Ascending aorta (tissue), 2 donors: ENCODE data around the gene HNMT. TPM values are rescaled to one million over a fixed set of nuclear protein-coding genes. Genes with fewer than 3 reads are reported as not detected.
"Not testable (repeated sequence)": the region's sequence is repeated elsewhere in the genome, so short reads cannot be mapped to it uniquely, and the experiment has no call there.

Source experiments
- DNase-seq, 2 donors: peaks; one replicate each; pipeline ENCODE4 v3.0.0-alpha.2; 2019; ENCODE audit warnings: low spot score in 2 of 2
- H3K27ac ChIP-seq, 2 donors: fragments of 200-600 bp; sonication (generic); one replicate each; pipeline ENCODE4 v1.5.1; 2016 to 2017; ENCODE audit warnings: mild to moderate bottlenecking in 1 of 2
- H3K27me3 ChIP-seq: fragments of 200-600 bp; sonication (generic); one replicate; pipeline ENCODE4 v1.5.1; 2017
- H3K36me3 ChIP-seq, 2 donors: fragments of 200-600 bp; sonication (generic); one replicate each; pipeline ENCODE4 v1.5.1; 2016
- H3K4me1 ChIP-seq, 2 donors: fragments of 200-600 bp; sonication (generic); one replicate each; pipeline ENCODE4 v1.5.1; 2016 to 2017; ENCODE audit warnings: mild to moderate bottlenecking in 1 of 2
- H3K4me3 ChIP-seq, 2 donors: fragments of 200-600 bp; sonication (generic); one replicate each; pipeline ENCODE4 v1.5.1; 2016 to 2017; ENCODE audit warnings: mild to moderate bottlenecking in 1 of 2
- H3K9me3 ChIP-seq, 2 donors: fragments of 200-600 bp; sonication (generic); one replicate each; pipeline ENCODE4 v1.5.1; 2016
- CTCF ChIP-seq, 3 experiments: fragments of 200-600 bp in 2 of 3; fragments of 450-650 bp in 1 of 3; sonication (generic) in 2 of 3; IDR thresholded peaks; one replicate each; pipeline ENCODE4 v1.5.1; 2016 to 2019; ENCODE audit warnings: antibody characterized with exemption in 3 of 3, mild to moderate bottlenecking in 1 of 3, moderate library complexity in 1 of 3
- intact Hi-C: fragments of 100-400 bp; cut with DNase I; formaldehyde crosslinking; loops from one replicate; pipeline ENCODE4 v1.15.1; 2023
- total RNA-seq: library from RNA; depleted of rRNA; stranded (reverse); fragments of >200 nt; gene quantifications from one replicate; pipeline ENCODE4 v1.1.0, GENCODE V29; 2016

The HNMT gene
- total RNA-seq, 1 donor from 2014 or later = 22.2 TPM

DNA sequence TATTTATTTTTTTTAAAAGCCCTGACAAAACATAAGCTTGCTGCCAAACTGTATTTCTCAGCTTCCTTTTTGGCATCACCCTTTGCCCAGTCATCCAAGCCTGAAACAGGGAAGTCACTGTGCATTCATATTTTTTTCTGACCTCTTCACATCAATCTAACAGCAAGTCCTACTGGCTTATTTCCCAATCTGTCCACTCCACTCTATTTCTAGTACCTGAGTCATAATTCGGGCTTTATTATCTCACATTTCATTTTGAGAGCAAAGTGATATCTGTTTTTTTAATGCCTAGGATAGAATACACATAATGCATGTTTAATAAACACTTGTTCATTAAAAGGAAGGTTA, 5.1 kb downstream of the HNMT start:
- peaks cover 4 to 12% of the 10 kb centered on the region in 2 donors for H3K36me3 ChIP-seq
- peak overlapping the region in 1 of 2 donors; percentile 6 for H3K4me3 ChIP-seq
- intact Hi-C loops = loop anchor here (5.0 to 10.0 kb wide), 2 partner anchors 275 to 398 kb away; no protein-coding TSS in a partner anchor
- no peak for TF ChIP-seq CTCF (IDR thresholded peaks at IDR 0.05)
- H3K27ac ChIP-seq = peak overlapping the region; percentile 90 to 93
- DNase-seq = peak in 1 of 2 donors; percentile 70
- no peaks in the 10 kb centered on the region for H3K9me3 ChIP-seq
- H3K27me3 ChIP-seq = no peaks in the 10 kb centered on the region
- peaks cover 7 to 13% of the 10 kb centered on the region in 2 donors for H3K4me1 ChIP-seq

DNA sequence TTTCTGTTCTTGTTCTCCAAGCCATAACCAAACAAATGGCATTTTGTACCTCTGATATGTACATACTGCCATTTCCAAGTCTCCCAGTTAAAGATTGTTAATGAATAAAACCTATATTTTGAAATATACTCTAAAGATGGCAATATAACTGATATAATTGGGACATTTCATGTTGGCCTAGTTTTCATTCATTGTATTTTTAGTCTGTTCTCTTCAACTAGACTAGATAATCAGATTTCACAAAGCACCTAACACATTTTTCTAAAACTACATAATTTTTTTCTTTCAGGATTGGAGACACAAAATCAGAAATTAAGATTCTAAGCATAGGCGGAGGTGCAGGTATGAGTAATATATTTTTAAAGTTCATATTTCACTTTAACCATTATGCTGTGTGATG, 5.6 kb downstream of the HNMT start:
- intact Hi-C loops = loop anchor here (5.0 to 10.0 kb wide), 2 partner anchors 275 to 397 kb away; no protein-coding TSS in a partner anchor
- Histone ChIP-seq H3K4me1 (peaks cover 7 to 13% of the 10 kb centered on the region in 2 donors), H3K27me3 (no peaks in the 10 kb centered on the region), H3K27ac (peak overlapping the region; percentile 90 to 93), H3K4me3 (peak overlapping the region in 1 of 2 donors; percentile 6), H3K9me3 (no peaks in the 10 kb centered on the region), H3K36me3 (peaks cover 9 to 12% of the 10 kb centered on the region in 2 donors)
- TF ChIP-seq CTCF (IDR thresholded peaks at IDR 0.05) = no peak
- no peak for DNase-seq

DNA sequence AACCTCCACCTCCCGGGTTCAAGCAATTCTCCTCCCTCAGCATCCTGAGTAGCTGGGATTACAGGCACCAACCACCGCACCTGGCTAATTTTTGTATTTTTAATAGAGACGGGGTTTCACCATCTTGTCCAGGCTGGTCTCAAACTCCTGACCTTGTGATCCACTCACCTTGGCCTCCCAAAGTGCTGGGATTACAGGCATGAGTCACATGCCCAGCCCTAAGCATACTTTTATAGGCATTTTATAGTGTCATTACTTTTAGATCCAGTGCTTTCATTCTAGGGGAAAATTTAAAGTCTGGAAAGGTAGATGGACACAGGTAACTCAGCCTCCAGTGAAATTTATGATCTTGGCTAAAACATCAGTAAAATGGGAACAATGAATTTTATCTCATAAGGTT, 7.0 kb downstream of the HNMT start:
- intact Hi-C loops, H3K4me3 ChIP-seq: not testable (repeated sequence)

GRCh38 chr2:137973280-137973679, 9.0 kb downstream of the HNMT start:
- intact Hi-C loops = no loop called here

More for the DNA sequence above, 7.0 kb downstream of the HNMT start:
- H3K9me3 ChIP-seq, H3K27me3 ChIP-seq, H3K27ac ChIP-seq, DNase-seq: not testable (repeated sequence)
- Histone ChIP-seq H3K36me3 (peaks cover 10 to 12% of the 10 kb centered on the region in 2 donors), H3K4me1 (peaks cover 7 to 13% of the 10 kb centered on the region in 2 donors)

DNA sequence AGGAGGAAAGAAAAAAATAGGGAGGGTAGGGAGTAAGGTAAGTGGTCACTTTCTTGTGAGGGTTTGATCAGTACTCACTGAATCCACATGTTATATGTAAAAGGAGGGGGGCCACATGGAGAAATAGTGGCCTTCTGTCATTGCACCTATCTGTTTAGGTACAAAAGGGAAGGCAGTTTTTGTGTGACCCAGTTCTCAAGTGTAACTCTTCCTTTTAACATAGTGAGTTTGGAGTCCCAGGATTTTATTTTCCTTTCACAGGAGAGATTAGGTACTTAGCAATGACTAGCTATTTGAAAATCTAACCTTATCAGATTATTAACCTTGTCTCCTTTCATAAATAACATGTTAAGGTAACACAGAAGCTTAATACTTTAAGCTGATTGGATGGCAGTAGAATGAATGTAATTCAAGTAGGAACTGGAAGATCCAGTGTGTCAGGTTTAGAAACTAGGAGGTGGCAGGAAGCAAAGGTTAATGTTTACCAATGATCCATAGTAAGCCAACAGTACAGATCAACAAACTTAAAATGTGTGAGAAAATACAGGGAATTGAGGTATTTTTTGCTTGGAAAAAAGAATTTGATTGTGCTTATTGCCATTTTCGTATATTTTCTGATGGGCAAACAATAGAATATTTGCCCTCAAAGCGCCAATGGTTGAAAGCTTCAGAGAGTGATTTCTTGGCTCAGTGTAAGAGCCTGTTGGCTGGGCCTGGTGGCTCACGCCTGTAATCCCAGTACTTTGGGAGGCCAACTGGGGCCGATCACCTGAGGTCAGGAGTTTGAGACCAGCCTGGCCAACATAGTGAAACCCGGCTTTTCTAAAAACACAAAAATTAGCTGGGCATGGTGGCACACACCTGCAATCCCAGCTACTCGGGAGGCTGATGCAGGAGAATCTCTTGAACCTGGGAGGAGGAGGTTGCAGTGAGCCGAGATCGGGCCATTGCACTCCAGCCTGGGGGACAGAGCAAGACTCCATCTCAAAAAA, 11.3 kb downstream of the HNMT start:
- Histone ChIP-seq H3K4me1 (peaks cover 0 to 7% of the 10 kb centered on the region in 2 donors), H3K9me3 (no peaks in the 10 kb centered on the region), H3K4me3 (no peak overlapping the region), H3K27ac (no peak overlapping the region), H3K27me3 (no peaks in the 10 kb centered on the region), H3K36me3 (peaks cover 10 to 12% of the 10 kb centered on the region in 2 donors)
- DNase-seq = no peak
- intact Hi-C loops = no loop called here
- TF ChIP-seq CTCF (IDR thresholded peaks at IDR 0.05) = no peak

More at GRCh38 chr2:137973280-137973679, 9.0 kb downstream of the HNMT start:
- no peak for DNase-seq
- Histone ChIP-seq H3K4me1 (peaks cover 7% of the 10 kb centered on the region in 2 donors), H3K4me3 (no peak overlapping the region), H3K9me3 (no peaks in the 10 kb centered on the region), H3K27me3 (no peaks in the 10 kb centered on the region), H3K27ac (no peak overlapping the region), H3K36me3 (peaks cover 10 to 12% of the 10 kb centered on the region in 2 donors)
- no peak for TF ChIP-seq CTCF (IDR thresholded peaks at IDR 0.05)

DNA sequence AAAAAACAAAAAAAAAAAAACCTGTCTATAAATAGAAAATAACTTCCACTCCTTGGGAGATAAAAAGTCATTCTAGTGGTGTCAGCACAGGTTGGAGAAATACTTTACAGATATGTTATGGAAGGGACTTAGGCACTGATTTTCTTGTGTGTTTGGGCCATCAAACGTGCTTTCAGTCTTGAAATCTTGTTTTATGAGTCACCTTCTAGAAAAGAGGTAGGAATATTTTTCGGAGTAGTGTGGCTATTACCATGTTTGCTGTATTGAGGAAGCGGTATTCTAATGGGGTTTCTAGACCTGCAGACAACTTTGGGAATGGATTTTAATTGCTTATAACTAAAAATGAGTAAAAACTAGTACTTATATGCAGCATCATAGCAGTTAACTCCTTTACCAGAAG, 12.0 kb downstream of the HNMT start:
- H3K27ac ChIP-seq = no peak overlapping the region
- intact Hi-C loops = no loop called here

More for the DNA sequence above, 12.0 kb downstream of the HNMT start:
- no peaks in the 10 kb centered on the region for H3K9me3 ChIP-seq
- no peak for TF ChIP-seq CTCF (IDR thresholded peaks at IDR 0.05)
- H3K27me3 ChIP-seq = no peaks in the 10 kb centered on the region
- peaks cover 8 to 12% of the 10 kb centered on the region in 2 donors for H3K36me3 ChIP-seq
- no peak overlapping the region for H3K4me3 ChIP-seq
- peaks cover 0 to 9% of the 10 kb centered on the region in 2 donors for H3K4me1 ChIP-seq
- DNase-seq = no peak
